GM21723 (cell line): Measurements from ENCODE around the gene DEGS2.

Experiments
- ATAC-seq: cut with Tn5 transposase; IDR thresholded peaks from one replicate; pipeline ENCODE4 v1.9.1; 2021; ENCODE audit warnings: mild to moderate bottlenecking, moderate library complexity; ENCODE audit not compliant: unreplicated experiment

DEGS2 gene

DNA sequence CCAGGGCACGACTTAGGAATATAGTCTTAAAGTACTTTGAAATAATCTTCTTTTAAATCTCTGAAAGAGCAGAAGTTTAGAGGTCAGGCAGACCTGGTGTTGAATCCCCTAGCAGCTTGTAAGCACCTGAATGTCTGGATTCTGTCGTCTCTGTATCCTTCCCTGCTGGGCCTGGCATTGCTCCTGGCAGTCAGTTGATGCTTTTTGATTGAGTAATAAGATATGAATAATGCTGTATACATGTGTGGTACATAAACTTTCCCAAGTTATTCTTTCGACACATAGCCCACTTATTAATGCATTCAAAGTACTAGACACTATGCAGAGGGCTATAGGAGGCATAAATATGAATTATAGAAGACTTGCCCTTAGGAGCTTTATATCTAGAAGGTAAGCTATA lies 62.8 kb downstream of the DEGS2 start:
- no peak for ATAC-seq
